HCT116 (cell line): ENCODE data around the gene CFAP45. TPM values are rescaled to one million over a fixed set of nuclear protein-coding genes. Genes with fewer than 3 reads are reported as not detected.

ENCODE experiments used
- ATAC-seq: fragments of 200-7000 bp; cut with Tn5 transposase; 2 replicates; pipeline ENCODE4 v1.9.1; 2020; ENCODE audit warnings: mild to moderate bottlenecking, moderate library complexity
- BruUV-seq: library from RNA; stranded (reverse); fragments of 400-500 nt; replicated peaks from 2 replicates; lab custom pipeline; 2021; lab: Mats Ljungman, UMichigan
- CTCF ChIA-PET: fragments of 300-600 bp; sonication (Branson Sonifier 250); formaldehyde crosslinking; loops from one replicate; lab custom pipeline; 2021; ENCODE audit warnings: antibody characterized with exemption; lab: Charles Lee
- POLR2A ChIA-PET: fragments of 300-600, 350-600 bp; sonication (Branson Sonifier 250); formaldehyde crosslinking; loops from one replicate; lab custom pipeline; 2021; ENCODE audit warnings: antibody characterized with exemption; lab: Charles Lee
- RAD21 ChIA-PET, 2 experiments: fragments of 300-600 bp; sonication (Branson Sonifier 250); formaldehyde crosslinking; loops; one replicate each; lab custom pipeline; 2023; ENCODE audit warnings: low total read pairs in 2 of 2; ENCODE audit not compliant: uncharacterized antibody in 2 of 2, unreplicated experiment in 2 of 2, low non-redundant PET in 1 of 2; lab: Charles Lee
- DNase-seq: peaks from one replicate; pipeline ENCODE4 v3.0.0-alpha.2; 2010; ENCODE audit warnings: low read depth, low spot score
- H2AFZ ChIP-seq: fragments of 200-600 bp; shearing (Covaris generic), sonication (generic); 2 replicates; pipeline ENCODE4 v1.6.1; 2017; ENCODE audit warnings: low read depth, mixed run types, mixed read lengths, antibody characterized with exemption, low read length; ENCODE audit not compliant: poor library complexity, severe bottlenecking
- H3K27ac ChIP-seq: 2 replicates; pipeline ENCODE4 v1.5.1; 2012; ENCODE audit warnings: low read depth, low read length
- H3K27me3 ChIP-seq: fragments of 200-600 bp; sonication (generic); 2 replicates; pipeline ENCODE4 v1.6.1; 2016; ENCODE audit warnings: mixed run types, low read length, mixed read lengths; ENCODE audit not compliant: insufficient read depth
- H3K36me3 ChIP-seq, 2 experiments: fragments of 200-500 bp in 1 of 2; fragments of 200-600 bp in 1 of 2; sonication (Bioruptor generic) in 1 of 2; sonication (generic) in 1 of 2; 2 replicates each; pipeline versions ENCODE4 v1.5.1 to v1.6.1; 2014 to 2016; ENCODE audit warnings: low read length in 2 of 2, inconsistent platforms in 1 of 2, mixed read lengths in 1 of 2, mixed run types in 1 of 2; ENCODE audit not compliant: insufficient read depth in 2 of 2, control insufficient read depth in 1 of 2
- H3K4me1 ChIP-seq, 2 experiments: fragments of 200-600 bp in 1 of 2; sonication (generic) in 1 of 2; 2 replicates each; pipeline versions ENCODE4 v1.5.1 to v1.6.1; 2012 to 2017; ENCODE audit warnings: low read length in 2 of 2, inconsistent platforms in 1 of 2, mild to moderate bottlenecking in 1 of 2, mixed read lengths in 1 of 2, mixed run types in 1 of 2, moderate library complexity in 1 of 2; ENCODE audit not compliant: insufficient read depth in 2 of 2, control insufficient read depth in 1 of 2
- H3K4me2 ChIP-seq: fragments of 200-600 bp; sonication (generic); 2 replicates; pipeline ENCODE4 v1.6.1; 2017; ENCODE audit warnings: mixed run types, low read length, mixed read lengths
- H3K4me3 ChIP-seq, 2 experiments: fragments of 200-600 bp in 1 of 2; sonication (generic) in 1 of 2; replicated peaks in 1 of 2; 2 replicates each; pipeline ENCODE4 v1.5.1; 2011 to 2016; ENCODE audit warnings: low read length in 2 of 2, control low read depth in 1 of 2, low read depth in 1 of 2, mild to moderate bottlenecking in 1 of 2, mixed read lengths in 1 of 2, mixed run types in 1 of 2
- H3K79me2 ChIP-seq: fragments of 200-600 bp; sonication (generic); 2 replicates; pipeline ENCODE4 v1.6.1; 2017; ENCODE audit warnings: mild to moderate bottlenecking, mixed run types, low read length, moderate library complexity, mixed read lengths; ENCODE audit not compliant: insufficient read depth
- H3K9ac ChIP-seq: fragments of 200-600 bp; sonication (generic); 2 replicates; pipeline ENCODE4 v1.6.1; 2016; ENCODE audit warnings: low read length, mixed read lengths
- H3K9me2 ChIP-seq: fragments of 200-600 bp; sonication (generic), shearing (Covaris generic); 2 replicates; pipeline ENCODE4 v1.6.1; 2017; ENCODE audit warnings: mixed run types, mild to moderate bottlenecking, moderate library complexity; ENCODE audit not compliant: insufficient read depth
- H3K9me3 ChIP-seq, 2 experiments: fragments of 200-500 bp in 1 of 2; fragments of 200-600 bp in 1 of 2; sonication (Bioruptor generic) in 1 of 2; sonication (generic) in 1 of 2; 2 replicates each; pipeline ENCODE4 v1.6.1; 2014 to 2017; ENCODE audit warnings: low read length in 2 of 2, mixed read lengths in 2 of 2, inconsistent platforms in 1 of 2, low read depth in 1 of 2, mild to moderate bottlenecking in 1 of 2, mixed run types in 1 of 2, moderate library complexity in 1 of 2; ENCODE audit not compliant: control insufficient read depth in 1 of 2, insufficient read depth in 1 of 2
- H4K20me1 ChIP-seq: fragments of 200-600 bp; sonication (generic), shearing (Covaris generic); 2 replicates; pipeline ENCODE4 v1.6.1; 2017; ENCODE audit warnings: mixed run types, mild to moderate bottlenecking, moderate library complexity; ENCODE audit not compliant: insufficient read depth
- ATF3 ChIP-seq: IDR thresholded peaks from 2 replicates; pipeline ENCODE4 v1.6.1; 2012
- CEBPB ChIP-seq: IDR thresholded peaks from 2 replicates; pipeline ENCODE4 v1.6.1; 2012; ENCODE audit warnings: low read depth
- CTCF ChIP-seq, 3 experiments: fragments of 200-600 bp in 1 of 3; sonication (generic) in 1 of 3; IDR thresholded peaks in 2 of 3; conservative IDR thresholded peaks in 1 of 3; 2 replicates each; pipeline ENCODE4 v1.5.1; 2012 to 2017; ENCODE audit warnings: low read depth in 2 of 3, low read length in 2 of 3, antibody characterized with exemption in 1 of 3, borderline replicate concordance in 1 of 3, control low read depth in 1 of 3, mild to moderate bottlenecking in 1 of 3, mixed read lengths in 1 of 3, mixed run types in 1 of 3, moderate library complexity in 1 of 3; ENCODE audit not compliant: insufficient read depth in 1 of 3
- ELF1 ChIP-seq: IDR thresholded peaks from 2 replicates; pipeline ENCODE4 v1.6.1; 2012; ENCODE audit warnings: low read depth, borderline replicate concordance
- EZH2phosphoT487 ChIP-seq: fragments of 200-600 bp; IDR thresholded peaks from 2 replicates; pipeline ENCODE4 v1.6.1; 2018; ENCODE audit warnings: antibody characterized with exemption, borderline replicate concordance
- FOSL1 ChIP-seq: IDR thresholded peaks from 2 replicates; pipeline ENCODE4 v1.6.1; 2012; ENCODE audit warnings: low read depth
- JUND ChIP-seq: IDR thresholded peaks from 2 replicates; pipeline ENCODE4 v1.6.1; 2012
- MAX ChIP-seq: IDR thresholded peaks from 2 replicates; pipeline ENCODE4 v1.6.1; 2012
- POLR2A ChIP-seq: IDR thresholded peaks from 2 replicates; pipeline ENCODE4 v1.7.0; 2011; ENCODE audit warnings: borderline replicate concordance; ENCODE audit not compliant: insufficient read depth, insufficient read length; ENCODE audit errors: extremely low read depth
- POLR2AphosphoS5 ChIP-seq: IDR thresholded peaks from 2 replicates; pipeline ENCODE4 v1.6.1; 2011; ENCODE audit warnings: mild to moderate bottlenecking, low read depth, low read length, moderate library complexity
- RAD21 ChIP-seq: IDR thresholded peaks from 2 replicates; pipeline ENCODE4 v1.6.1; 2012; ENCODE audit warnings: low read depth, mild to moderate bottlenecking
- REST ChIP-seq: IDR thresholded peaks from 2 replicates; pipeline ENCODE4 v1.6.1; 2012; ENCODE audit warnings: low read depth
- SIN3A ChIP-seq: IDR thresholded peaks from 2 replicates; pipeline ENCODE4 v1.6.1; 2012; ENCODE audit warnings: low read depth
- SP1 ChIP-seq: IDR thresholded peaks from 2 replicates; pipeline ENCODE4 v1.6.1; 2012; ENCODE audit warnings: low read depth
- SRF ChIP-seq: IDR thresholded peaks from 2 replicates; pipeline ENCODE4 v1.6.1; 2012; ENCODE audit warnings: low read depth
- YY1 ChIP-seq: IDR thresholded peaks from 2 replicates; pipeline ENCODE4 v1.6.1; 2011; ENCODE audit warnings: low read length, low read depth, moderate library complexity, mild to moderate bottlenecking; ENCODE audit not compliant: insufficient replicate concordance; ENCODE audit errors: extremely low read depth
- ZBTB33 ChIP-seq: IDR thresholded peaks from 2 replicates; pipeline ENCODE4 v1.6.1; 2011; ENCODE audit warnings: mild to moderate bottlenecking, low read length, moderate library complexity; ENCODE audit not compliant: insufficient replicate concordance; ENCODE audit errors: extremely low read depth
- ZFX ChIP-seq: fragments of 450-650 bp; IDR thresholded peaks from 2 replicates; pipeline ENCODE4 v1.6.1; 2017
- ZNF274 ChIP-seq: fragments of 200-500 bp; sonication (Bioruptor generic); IDR thresholded peaks from 2 replicates; pipeline ENCODE4 v1.6.1; 2014; ENCODE audit warnings: mild to moderate bottlenecking, low read depth, low read length, inconsistent platforms
- intact Hi-C: fragments of 100-400 bp; cut with micrococcal nuclease; formaldehyde crosslinking; loops from 2 replicates; pipeline ENCODE4 v1.10.0; 2022
- total RNA-seq: library from RNA; stranded (reverse); gene quantifications from one replicate; pipeline ENCODE4 v1.2.1, GENCODE V29; 2021; ENCODE audit not compliant: unreplicated experiment

CFAP45 gene
- total RNA-seq, 1 experiment from 2014 or later = 0.59 TPM

GRCh38 chr1:159947942-159948341, 48.0 kb upstream of the CFAP45 start:
- ATAC-seq (no peak), DNase-seq (no peak)
- TF ChIP-seq REST (no peak), POLR2A (no peak), SP1 (no peak), ELF1 (no peak), EZH2phosphoT487 (no peak), SIN3A (no peak), ATF3 (no peak), CTCF (IDR thresholded peaks at IDR 0.05 in 2 of 3, conservative IDR thresholded peaks at IDR 0.05 in 1 of 3; ENCODE audit: borderline replicate concordance in 1 of 3, insufficient read depth in 1 of 3, low read depth in 2 of 3, low read length in 2 of 3) (no peak), CEBPB (no peak), ZNF274 (no peak), ZBTB33 (no peak), MAX (no peak), SRF (no peak), YY1 (no peak), FOSL1 (no peak), POLR2AphosphoS5 (no peak), JUND (no peak), ZFX (no peak), RAD21 (no peak)
- no peaks in the 10 kb centered on the region for H4K20me1 ChIP-seq
- no peak overlapping the region for H3K27ac ChIP-seq
- H3K4me2 ChIP-seq = no peak overlapping the region
- H3K4me1 ChIP-seq = peaks cover 14 to 25% of the 10 kb centered on the region in 2 experiments
- no peaks in the 10 kb centered on the region for H3K9me3 ChIP-seq
- POLR2A ChIA-PET = no interaction called here
- no peaks in the 10 kb centered on the region for H3K79me2 ChIP-seq
- no peak overlapping the region for H2AFZ ChIP-seq
- CTCF ChIA-PET = interaction anchor here (1.6 kb wide), 1 partner anchor 59 kb away, joined by 3 read pairs; no protein-coding TSS in a partner anchor
- BruUV-seq = no TSS peak
- H3K36me3 ChIP-seq = no peaks in the 10 kb centered on the region
- H3K27me3 ChIP-seq = peaks cover 4% of the 10 kb centered on the region; the same call in 1 of the 2 replicates
- H3K4me3 ChIP-seq = no peak overlapping the region
- H3K9ac ChIP-seq = no peak overlapping the region
- H3K9me2 ChIP-seq = no peaks in the 10 kb centered on the region
- intact Hi-C loops = no loop called here
- RAD21 ChIA-PET = no interaction called here
